Right hindlimb (tissue), 1 donor: Measurements from ENCODE around the gene ATE1.
"Not testable (repeated sequence)": the region's sequence is repeated elsewhere in the genome, so short reads cannot be mapped to it uniquely, and the experiment has no call there.

Source experiments
- DNase-seq: peaks from one replicate; pipeline ENCODE4 v3.0.0-alpha.2; 2018

Gene ATE1

GRCh38 chr10:121929585-121930267 is 1.9 kb upstream of the ATE1 start:
- not testable (repeated sequence) for DNase-seq

- no peak for DNase-seq
These were observed 675 bp upstream of the ATE1 start for GRCh38 chr10:121928528-121928884.

- no peak for DNase-seq
These were observed 452 bp downstream of the ATE1 start for GRCh38 chr10:121927318-121927840.

GRCh38 chr10:121926671-121927317 is 1.0 kb downstream of the ATE1 start:
- DNase-seq, result no peak

- DNase-seq, result no peak
These were observed 1.7 kb downstream of the ATE1 start for GRCh38 chr10:121926157-121926556.

GRCh38 chr10:121921238-121921931 is 6.4 kb downstream of the ATE1 start:
- DNase-seq, result no peak

- no peak for DNase-seq
These were observed 8.2 kb downstream of the ATE1 start for GRCh38 chr10:121919666-121920065.

- DNase-seq, result not testable (repeated sequence)
These were observed 9.0 kb downstream of the ATE1 start for GRCh38 chr10:121918800-121919199.

- no peak for DNase-seq
These were observed 13.2 kb downstream of the ATE1 start for GRCh38 chr10:121914661-121915060.

GRCh38 chr10:121911421-121911697 is 16.5 kb downstream of the ATE1 start:
- DNase-seq, result no peak

GRCh38 chr10:121910673-121911420 is 17.0 kb downstream of the ATE1 start:
- no peak for DNase-seq

- no peak for DNase-seq
These were observed 22.9 kb downstream of the ATE1 start for GRCh38 chr10:121904888-121905287.

GRCh38 chr10:121900443-121901174 is 27.2 kb downstream of the ATE1 start:
- no peak for DNase-seq

- no peak for DNase-seq
These were observed 28.1 kb downstream of the ATE1 start for GRCh38 chr10:121899727-121900126.

- no peak for DNase-seq
These were observed 36.7 kb downstream of the ATE1 start for GRCh38 chr10:121891103-121891502.

GRCh38 chr10:121889212-121889611 is 38.6 kb downstream of the ATE1 start:
- no peak for DNase-seq

GRCh38 chr10:121886997-121887622 is 40.7 kb downstream of the ATE1 start:
- DNase-seq, result peak; percentile 55

- DNase-seq, result no peak
These were observed 41.6 kb downstream of the ATE1 start for GRCh38 chr10:121886181-121886580.

- no peak for DNase-seq
These were observed 46.9 kb downstream of the ATE1 start for GRCh38 chr10:121880895-121881294.

- DNase-seq, result no peak
These were observed 48.4 kb downstream of the ATE1 start for GRCh38 chr10:121879476-121879875.

GRCh38 chr10:121873236-121873635 is 54.6 kb downstream of the ATE1 start:
- no peak for DNase-seq

- no peak for DNase-seq
These were observed 57.4 kb downstream of the ATE1 start for GRCh38 chr10:121870413-121870812.
